GM19043 (cell line): ENCODE measurements around the gene GFOD1.

Source experiments
- ATAC-seq: cut with Tn5 transposase; IDR thresholded peaks from one replicate; pipeline ENCODE4 v1.9.1; 2021; ENCODE audit warnings: low read depth; ENCODE audit not compliant: unreplicated experiment

The GFOD1 gene

GRCh38 chr6:13384966-13385365, 102.4 kb downstream of the GFOD1 start:
- ATAC-seq: no peak

DNA sequence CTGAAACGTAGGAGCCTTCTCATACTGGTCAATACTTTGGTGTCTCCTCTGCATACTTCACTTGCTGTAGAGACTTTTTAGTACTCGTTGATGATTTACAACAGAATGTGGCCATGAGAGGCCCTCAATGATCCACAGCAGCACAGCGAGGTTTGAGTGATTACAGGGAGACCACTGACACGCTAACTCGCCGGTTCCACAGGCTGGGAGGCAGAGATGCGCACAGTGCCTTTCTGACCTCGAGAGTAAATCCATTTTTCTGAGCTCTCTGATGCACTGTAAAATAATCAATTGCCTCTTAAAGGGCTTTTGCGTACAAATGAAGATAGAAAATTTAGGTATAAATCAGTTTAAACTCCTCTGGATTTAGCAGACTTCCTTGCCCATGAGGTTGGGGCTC, 102.9 kb downstream of the GFOD1 start:
- no peak for ATAC-seq

DNA sequence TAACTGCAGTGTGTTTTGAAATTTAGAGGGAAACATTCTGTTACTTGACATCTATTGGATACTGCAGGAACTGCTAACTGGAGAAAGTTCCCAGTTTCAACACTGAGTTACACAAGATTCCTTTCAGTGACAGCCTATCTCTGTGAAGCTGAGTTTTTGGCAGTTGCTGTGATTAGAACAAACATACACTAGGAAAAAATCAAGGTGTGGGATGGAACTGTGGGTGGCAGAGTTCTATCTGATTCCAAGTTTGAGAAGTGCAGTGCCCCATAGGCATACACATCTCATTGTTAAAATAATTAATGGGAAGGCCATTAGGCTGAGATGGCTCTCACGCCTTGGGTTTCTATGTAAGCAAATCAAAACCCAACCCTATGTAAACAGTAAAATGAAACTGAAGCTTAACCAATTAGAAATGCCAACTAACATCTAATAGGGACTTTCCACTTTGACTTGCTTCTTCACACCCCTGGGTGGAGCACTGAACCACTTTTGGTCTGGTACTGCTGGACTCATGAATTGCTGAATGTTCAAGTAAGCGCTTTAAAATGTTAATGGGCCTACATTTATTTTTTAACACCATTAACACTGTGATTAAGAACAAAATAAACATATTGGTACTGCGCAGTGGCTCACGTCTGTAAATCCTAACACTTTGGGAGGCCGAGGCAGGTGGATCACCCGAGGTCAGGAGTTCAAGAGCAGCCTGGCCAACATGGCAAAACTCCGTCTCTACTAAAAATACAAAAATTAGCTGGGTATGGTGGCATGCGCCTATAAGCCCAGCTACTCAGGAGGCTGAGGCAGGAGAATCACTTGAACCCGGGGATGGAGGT, 103.9 kb downstream of the GFOD1 start:
- peak; percentile 94 for ATAC-seq

DNA sequence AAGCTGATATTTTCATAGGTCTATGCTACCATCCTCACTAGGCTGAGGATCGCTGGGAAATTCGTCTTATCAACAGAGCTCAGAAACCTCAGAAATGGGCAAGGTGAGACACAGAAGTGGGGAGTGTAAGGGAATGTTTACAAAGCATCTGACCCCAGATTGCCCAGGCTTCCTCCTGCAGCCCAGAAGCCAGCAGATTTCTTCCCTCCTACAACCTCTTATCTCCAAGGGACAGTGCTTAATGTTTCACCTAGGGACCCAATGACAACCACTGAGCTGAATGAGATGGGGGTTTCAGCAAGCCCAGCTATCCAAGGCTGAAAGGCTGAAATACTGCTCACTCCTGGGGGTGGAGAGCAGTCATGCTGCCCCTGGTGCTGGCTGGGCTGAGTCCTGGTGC, 106.6 kb downstream of the GFOD1 start:
- ATAC-seq: no peak

DNA sequence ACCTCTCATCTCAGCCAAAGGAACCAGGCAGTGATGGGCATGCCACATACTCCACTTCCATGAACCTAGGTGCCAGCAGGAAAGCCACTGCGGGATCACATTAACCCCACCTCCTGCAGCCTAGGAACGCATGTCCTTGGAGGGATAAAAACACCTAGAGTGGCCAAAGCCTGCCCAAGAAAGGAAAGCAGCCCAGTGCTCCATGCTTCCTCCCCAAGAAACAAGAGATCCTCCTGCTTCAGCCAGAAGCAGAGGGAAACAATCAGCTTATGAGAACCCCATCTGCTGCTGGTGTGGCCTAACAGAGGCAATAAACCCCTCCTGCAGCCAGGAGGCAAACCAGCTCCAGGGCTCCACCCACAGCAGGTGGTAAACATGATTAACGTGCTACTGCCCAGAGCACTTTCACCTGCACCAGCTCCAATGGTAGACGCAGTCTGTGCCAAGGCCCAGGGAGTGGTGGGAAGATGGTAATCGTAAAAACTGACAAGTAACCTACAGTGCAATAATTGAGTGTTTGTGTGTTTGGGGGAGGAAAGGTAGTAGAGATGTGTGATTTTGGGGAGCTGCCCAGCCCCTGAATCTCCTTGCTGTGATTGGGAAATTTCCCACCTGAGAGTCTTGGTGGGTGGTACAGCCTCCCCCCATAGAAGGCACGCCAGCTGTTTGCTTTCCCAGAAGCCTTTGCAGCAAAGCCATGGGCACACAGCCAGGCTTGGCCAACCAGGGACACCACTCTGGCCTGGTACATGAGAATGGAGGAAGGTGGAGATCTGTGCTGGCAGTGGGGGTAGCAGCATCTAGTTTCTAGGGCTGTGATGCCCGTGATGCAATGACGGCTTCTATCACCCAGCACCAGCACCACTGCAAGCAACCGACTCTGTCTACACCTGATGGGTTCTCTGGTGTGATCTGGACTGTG, 108.5 kb downstream of the GFOD1 start:
- no peak for ATAC-seq

DNA sequence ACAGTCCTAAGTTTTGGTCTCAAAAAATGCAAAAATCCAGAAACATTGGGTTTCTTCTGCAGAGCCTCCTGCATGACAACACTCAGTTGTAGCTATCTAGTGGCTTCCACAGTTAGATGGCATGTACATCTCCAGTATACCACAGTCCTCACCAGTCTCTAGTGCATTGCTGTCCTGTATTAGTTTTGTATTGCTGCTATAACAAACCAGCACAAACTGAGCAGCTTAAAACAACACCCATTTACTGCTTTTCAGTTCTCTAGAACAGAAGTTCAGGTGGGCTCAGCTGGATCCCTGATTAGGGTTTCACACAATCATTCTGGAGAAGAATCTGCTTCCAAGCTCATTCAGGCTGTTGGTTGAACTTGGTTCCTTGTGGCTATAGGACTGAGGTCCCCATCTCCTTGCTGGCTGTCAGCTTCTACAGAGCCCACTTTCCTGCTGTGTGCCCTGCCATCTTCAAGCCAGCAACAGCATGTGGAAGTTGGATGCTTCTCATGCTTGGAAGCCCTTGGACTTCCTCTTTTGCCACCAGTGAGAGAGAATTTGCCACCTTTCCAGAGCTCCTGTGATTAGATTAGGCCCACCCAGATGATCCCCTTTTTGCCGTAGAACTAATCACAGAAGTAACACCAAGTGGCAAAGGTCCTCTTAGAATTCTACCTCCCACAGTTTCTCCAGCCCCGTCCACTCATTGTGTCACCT, 110.2 kb downstream of the GFOD1 start:
- no peak for ATAC-seq

DNA sequence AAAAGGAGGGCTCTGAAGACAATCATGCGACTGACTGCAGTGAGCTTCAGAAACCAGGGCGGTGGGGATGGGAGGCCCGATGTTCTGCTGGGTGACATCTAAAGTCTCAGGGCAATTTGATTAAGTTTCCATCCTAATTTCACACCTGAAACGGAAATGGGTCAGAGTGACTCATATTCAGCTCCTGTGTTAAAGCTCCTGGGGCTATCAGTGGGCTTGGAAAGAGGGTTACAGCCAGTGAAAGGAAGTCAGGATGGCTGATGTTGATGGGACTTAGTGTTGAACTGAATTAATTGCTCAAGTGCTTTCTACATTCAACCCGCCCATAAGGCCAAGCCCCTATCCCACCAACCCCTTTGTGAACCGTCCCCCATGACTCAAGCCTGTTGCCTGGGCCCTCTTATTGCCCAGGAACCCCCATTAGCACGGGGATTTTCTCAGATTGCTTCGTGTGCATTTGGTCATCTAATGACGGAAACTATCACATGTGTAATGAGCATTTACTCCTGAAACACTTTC, 112.0 kb downstream of the GFOD1 start:
- peak; percentile 75 for ATAC-seq

GRCh38 chr6:13373919-13374318, 113.5 kb downstream of the GFOD1 start:
- ATAC-seq: no peak

GRCh38 chr6:13373488-13373886, 113.9 kb downstream of the GFOD1 start:
- no peak for ATAC-seq

DNA sequence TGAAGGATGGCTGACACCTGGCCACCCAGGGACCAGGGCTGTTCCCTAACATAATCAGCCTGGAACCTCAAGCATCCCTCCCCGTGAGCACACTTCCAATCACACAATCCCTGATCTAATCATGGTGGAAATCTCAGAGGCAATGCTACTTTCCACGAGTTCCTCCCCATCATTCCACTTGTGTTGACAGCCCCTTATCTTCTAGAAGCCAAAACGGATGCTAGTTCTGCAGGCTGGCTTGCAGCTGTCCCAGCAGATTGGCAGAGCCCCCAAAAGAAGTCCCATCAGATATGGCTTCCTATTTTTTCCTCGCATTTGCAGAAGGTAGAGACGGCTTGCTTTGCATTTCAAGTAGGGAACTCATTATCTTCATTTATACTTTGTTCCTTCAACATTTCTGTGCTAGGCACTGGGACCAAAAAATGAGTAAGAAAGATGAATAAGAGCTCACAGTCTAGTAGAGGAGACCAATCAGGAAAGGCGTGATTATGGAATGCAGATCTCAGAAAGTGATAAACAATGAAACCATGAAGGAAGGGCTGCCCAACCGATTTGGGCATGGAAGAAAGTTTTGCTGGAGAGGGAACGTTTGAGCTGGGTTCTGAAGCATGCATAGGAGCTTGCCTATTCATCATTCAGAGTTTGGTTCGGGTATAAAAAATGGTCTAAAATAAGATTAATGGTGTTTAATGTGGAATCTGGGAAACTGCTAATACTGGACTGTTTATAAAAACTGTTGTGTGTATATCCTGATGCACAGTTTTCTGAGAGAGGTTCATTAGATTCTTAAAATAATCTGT, 114.5 kb downstream of the GFOD1 start:
- no peak for ATAC-seq

DNA sequence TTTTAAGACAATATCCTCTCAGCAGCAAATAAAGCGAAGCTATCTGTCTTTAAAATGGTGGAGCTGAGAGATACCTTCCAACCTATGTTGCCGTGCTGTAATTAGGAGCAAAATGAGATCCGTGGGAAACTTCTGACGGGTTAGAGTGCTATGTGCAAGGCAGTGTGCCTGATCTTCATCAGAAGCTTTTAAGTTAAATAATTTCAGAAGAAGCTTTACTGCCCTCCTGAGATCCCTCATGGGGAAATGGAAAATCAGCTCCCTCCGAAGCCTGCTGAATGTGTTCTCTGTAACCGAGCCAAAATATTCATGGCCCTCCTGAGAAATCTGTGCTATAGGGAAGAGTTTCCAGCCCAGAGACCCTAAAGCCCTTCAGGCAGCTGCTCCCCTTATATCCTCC, 115.3 kb downstream of the GFOD1 start:
- no peak for ATAC-seq

GRCh38 chr6:13371421-13372072, 115.9 kb downstream of the GFOD1 start:
- ATAC-seq: no peak

DNA sequence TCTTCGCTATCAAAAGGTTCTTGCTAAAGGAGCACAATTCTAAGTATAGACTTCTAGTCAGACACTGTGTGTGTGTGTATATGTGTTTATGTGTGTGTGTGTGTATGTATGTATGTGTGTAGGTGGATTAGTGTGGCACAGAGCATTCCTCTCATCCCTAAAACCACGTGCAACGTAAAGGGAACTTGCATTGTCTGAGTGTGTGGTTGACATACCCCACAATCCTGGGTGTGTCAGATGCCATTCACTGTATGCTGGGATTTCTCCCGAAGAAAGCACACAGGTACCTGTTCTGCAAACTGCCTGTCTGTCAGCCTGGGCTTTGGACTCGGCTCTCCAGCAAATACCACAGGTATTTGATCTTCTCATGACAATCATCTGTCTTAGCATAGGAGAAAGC, 116.8 kb downstream of the GFOD1 start:
- no peak for ATAC-seq

DNA sequence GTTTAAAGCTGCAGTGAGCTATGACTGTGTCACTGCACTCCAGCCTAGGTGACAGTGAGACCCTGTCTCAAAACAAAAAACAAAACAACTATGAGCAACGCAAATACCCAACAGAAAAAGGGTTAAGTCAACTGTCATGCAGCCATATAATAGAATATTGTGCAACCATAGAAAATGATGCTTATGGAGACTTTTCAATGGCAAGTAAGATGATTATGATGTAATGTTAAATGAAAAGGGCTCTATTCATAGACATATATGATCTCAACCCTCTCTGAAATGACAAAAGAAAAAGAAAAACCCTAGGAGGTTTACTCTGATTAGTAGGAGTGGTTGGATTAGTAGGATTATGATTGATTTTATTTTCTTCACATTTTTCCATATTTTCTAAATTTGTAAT, 117.8 kb downstream of the GFOD1 start:
- ATAC-seq: no peak

GRCh38 chr6:13368731-13369115, 118.7 kb downstream of the GFOD1 start:
- ATAC-seq: no peak

- ATAC-seq: no peak
These were observed 119.2 kb downstream of the GFOD1 start for GRCh38 chr6:13368079-13368730.

DNA sequence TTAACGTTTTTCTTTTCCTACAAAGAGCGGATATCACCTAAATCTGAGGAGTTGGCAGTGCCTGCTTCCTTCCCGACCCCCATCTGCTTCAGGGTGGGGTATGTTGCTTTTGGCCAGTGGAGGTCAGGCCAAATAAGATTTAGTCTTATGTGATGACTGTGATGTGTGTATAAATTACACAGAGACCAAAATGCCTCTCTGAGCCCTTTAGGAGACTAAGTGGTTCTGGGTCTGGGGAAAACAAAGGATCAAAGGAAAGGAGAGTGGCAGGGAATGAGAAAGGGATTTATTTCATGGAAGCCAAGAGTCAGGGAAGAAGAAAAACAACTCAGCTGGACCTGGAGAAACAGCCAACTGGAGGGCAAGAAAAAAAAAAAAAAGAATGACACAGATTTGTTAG, 120.0 kb downstream of the GFOD1 start:
- no peak for ATAC-seq

DNA sequence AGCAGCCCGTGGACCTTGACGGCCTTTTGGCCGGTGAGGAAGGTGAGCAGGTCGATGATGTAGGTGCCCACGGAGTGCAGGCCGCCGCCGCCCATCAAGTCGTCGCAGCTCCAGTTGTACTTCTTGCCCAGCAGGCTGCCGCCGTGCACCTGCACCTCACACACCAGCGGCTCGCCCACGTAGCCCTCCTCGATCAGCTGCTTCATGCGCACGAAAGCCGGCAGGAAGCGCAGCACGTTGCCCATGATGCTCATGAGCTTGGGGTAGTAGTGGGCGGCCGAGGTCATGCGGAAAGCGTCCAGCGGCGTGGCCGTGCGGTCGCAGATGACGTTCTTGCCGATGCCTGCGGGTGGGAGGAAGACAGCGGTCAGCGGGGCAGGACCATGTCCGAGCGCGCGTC, 122.1 kb downstream of the GFOD1 start:
- no peak for ATAC-seq

GRCh38 chr6:13364842-13365241, 122.6 kb downstream of the GFOD1 start:
- ATAC-seq: no peak
